ENCODE results near the gene TBC1D13. TPM values are rescaled to one million over a fixed set of nuclear protein-coding genes. Genes with fewer than 3 reads are reported as not detected.

Gene TBC1D13
- total and polyA plus RNA-seq, 2 donors (not counting 1 experiment from before 2014, with no cell fraction given) = 28.8 to 29.1 TPM

GRCh38 chr9:128802482-128802881, 15.4 kb downstream of the TBC1D13 start:
- no peak overlapping the region for H2AFZ ChIP-seq (ENCODE audit: insufficient read depth, low read depth, low read length, poor library complexity, severe bottlenecking)
- no peaks in the 10 kb centered on the region for H4K20me1 ChIP-seq (ENCODE audit: control insufficient read depth, insufficient read depth, low read length, poor library complexity, severe bottlenecking)
- ChIA-PET CTCF (no interaction called here), POLR2A (no interaction called here)
- WGBS (ENCODE audit: insufficient coverage) = 98% methylated on average over 3 of the region's 4 CpGs
- no peak overlapping the region for H3K4me2 ChIP-seq (replicated peaks; ENCODE audit: low read depth, low read length, poor library complexity, severe bottlenecking)
- no peaks in the 10 kb centered on the region for H3K27me3 Mint-ChIP-seq
- H3K79me2 ChIP-seq (ENCODE audit: control insufficient read depth, insufficient read depth, low read length) = no peaks in the 10 kb centered on the region
- intact Hi-C loops (cut with micrococcal nuclease) = no loop called here
- H3K4me1 ChIP-seq (ENCODE audit: control insufficient read depth in 2 of 2, insufficient read depth in 2 of 2, low read length in 2 of 2) = no peaks in the 10 kb centered on the region
- TF ChIP-seq EZH2 (IDR thresholded peaks at IDR 0.05; ENCODE audit: borderline replicate concordance, insufficient read depth, low read depth, low read length, poor library complexity, severe bottlenecking) = no peak
- no peak for TF ChIP-seq CTCF (IDR thresholded peaks at IDR 0.05)
- H3K9me3 Mint-ChIP-seq (ENCODE audit: insufficient read depth) = no peaks in the 10 kb centered on the region
- ATAC-seq (ENCODE audit: low read depth) = no peak
- H3K36me3 ChIP-seq (replicated peaks in 1 of 2; ENCODE audit: control extremely low read depth in 1 of 2, control insufficient read depth in 1 of 2, extremely low read depth in 1 of 2, insufficient read depth in 2 of 2, low read length in 1 of 2) = peaks cover 0 to 58% of the 10 kb centered on the region in 2 experiments
- H3K9me3 ChIP-seq (ENCODE audit: control extremely low read depth in 1 of 3, control insufficient read depth in 2 of 3, insufficient read depth in 1 of 3, low read length in 2 of 3) = no peaks in the 10 kb centered on the region
- H3K27ac ChIP-seq (ENCODE audit: low read length in 2 of 2) = no peak overlapping the region
- H3K4me1 Mint-ChIP-seq = no peaks in the 10 kb centered on the region
- no peak overlapping the region for H3K27ac Mint-ChIP-seq
- DNase-seq = no peak
- H3K9ac ChIP-seq (ENCODE audit: low read length) = no peak overlapping the region
- no peak overlapping the region for H3K4me3 Mint-ChIP-seq
- H3K4me3 ChIP-seq (ENCODE audit: control extremely low read depth in 1 of 5, extremely low read depth in 1 of 5, insufficient read depth in 1 of 5, low read depth in 2 of 5, low read length in 4 of 5) = no peak overlapping the region
- no peaks in the 10 kb centered on the region for H3K27me3 ChIP-seq (replicated peaks in 1 of 4; ENCODE audit: control extremely low read depth in 1 of 4, control insufficient read depth in 3 of 4, insufficient read depth in 4 of 4, low read length in 3 of 4)

DNA sequence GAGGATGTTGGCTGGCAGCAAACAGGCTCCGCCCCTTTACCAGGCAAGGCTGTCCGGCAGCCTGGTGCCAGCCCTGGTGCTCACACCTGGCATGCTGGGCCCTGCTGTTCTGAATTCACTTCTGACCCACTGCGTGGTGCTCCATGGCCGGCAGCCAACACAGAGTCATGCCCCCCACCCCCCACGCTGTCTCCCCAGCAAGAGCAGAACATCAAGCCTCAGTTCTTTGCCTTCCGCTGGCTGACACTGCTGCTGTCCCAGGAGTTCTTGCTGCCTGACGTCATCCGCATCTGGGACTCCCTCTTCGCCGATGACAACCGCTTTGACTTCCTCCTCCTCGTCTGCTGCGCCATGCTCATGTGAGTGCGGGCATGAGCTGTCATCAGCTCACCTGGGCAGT, 18.6 kb downstream of the TBC1D13 start:
- Histone ChIP-seq H3K9me3 (ENCODE audit: control extremely low read depth in 1 of 3, control insufficient read depth in 2 of 3, insufficient read depth in 1 of 3, low read length in 2 of 3) (no peaks in the 10 kb centered on the region), H3K79me2 (ENCODE audit: control insufficient read depth, insufficient read depth, low read length) (no peaks in the 10 kb centered on the region), H3K27me3 (replicated peaks in 1 of 4; ENCODE audit: control extremely low read depth in 1 of 4, control insufficient read depth in 3 of 4, insufficient read depth in 4 of 4, low read length in 3 of 4) (no peaks in the 10 kb centered on the region), H3K4me2 (replicated peaks; ENCODE audit: low read depth, low read length, poor library complexity, severe bottlenecking) (no peak overlapping the region), H4K20me1 (ENCODE audit: control insufficient read depth, insufficient read depth, low read length, poor library complexity, severe bottlenecking) (no peaks in the 10 kb centered on the region), H3K4me1 (ENCODE audit: control insufficient read depth in 2 of 2, insufficient read depth in 2 of 2, low read length in 2 of 2) (no peaks in the 10 kb centered on the region), H2AFZ (ENCODE audit: insufficient read depth, low read depth, low read length, poor library complexity, severe bottlenecking) (no peak overlapping the region), H3K9ac (ENCODE audit: low read length) (no peak overlapping the region), H3K27ac (ENCODE audit: low read length in 2 of 2) (no peak overlapping the region), H3K4me3 (ENCODE audit: control extremely low read depth in 1 of 5, extremely low read depth in 1 of 5, insufficient read depth in 1 of 5, low read depth in 2 of 5, low read length in 4 of 5) (no peak overlapping the region), H3K36me3 (replicated peaks in 1 of 2; ENCODE audit: control extremely low read depth in 1 of 2, control insufficient read depth in 1 of 2, extremely low read depth in 1 of 2, insufficient read depth in 2 of 2, low read length in 1 of 2) (peaks cover 0 to 45% of the 10 kb centered on the region in 2 experiments)
- Mint-ChIP-seq H3K27me3 (no peaks in the 10 kb centered on the region), H3K27ac (no peak overlapping the region), H3K9me3 (ENCODE audit: insufficient read depth) (no peaks in the 10 kb centered on the region), H3K4me1 (no peaks in the 10 kb centered on the region), H3K4me3 (no peak overlapping the region)
- ChIA-PET CTCF (interaction anchor here (0.7 kb wide), 1 partner anchor 437 kb away, joined by 3 read pairs; no protein-coding TSS in a partner anchor), POLR2A (no interaction called here)
- intact Hi-C loops (cut with micrococcal nuclease) = no loop called here
- no peak for TF ChIP-seq CTCF (IDR thresholded peaks at IDR 0.05)
- TF ChIP-seq EZH2 (IDR thresholded peaks at IDR 0.05; ENCODE audit: borderline replicate concordance, insufficient read depth, low read depth, low read length, poor library complexity, severe bottlenecking) = no peak
- 98% methylated on average over 14 of the region's 14 CpGs for WGBS (ENCODE audit: insufficient coverage)
- no peak for ATAC-seq (ENCODE audit: low read depth)
- no peak for DNase-seq

Measured in B cell (primary cell).